ENCODE data around the gene LSG1. TPM values are rescaled to one million over a fixed set of nuclear protein-coding genes. Genes with fewer than 3 reads are reported as not detected.

LSG1 gene
- polyA plus RNA-seq, 1 donor from 2014 or later: 35.5 TPM

GRCh38 chr3:194690501-194691372 is 18.7 kb upstream of the LSG1 start:
- H3K4me3 ChIP-seq (ENCODE audit: low read length): no peak overlapping the region
- H3K9me2 ChIP-seq (ENCODE audit: insufficient read depth, low read length): no peaks in the 10 kb centered on the region
- H3K36me3 ChIP-seq (ENCODE audit: insufficient read depth, low read length): no peaks in the 10 kb centered on the region
- no peak overlapping the region for H3K27ac ChIP-seq (ENCODE audit: low read length)
- H2AFZ ChIP-seq (ENCODE audit: low read depth, low read length): no peak overlapping the region
- H3K9me3 ChIP-seq (ENCODE audit: low read length): no peaks in the 10 kb centered on the region
- H3K79me2 ChIP-seq (replicated peaks; ENCODE audit: insufficient read depth, low read length): no peaks in the 10 kb centered on the region
- H3F3A ChIP-seq (ENCODE audit: insufficient read depth, low read length, poor library complexity, severe bottlenecking): no peaks in the 10 kb centered on the region
- no peak for TF ChIP-seq REST (IDR thresholded peaks at IDR 0.05; ENCODE audit: borderline replicate concordance)
- TF ChIP-seq POLR2AphosphoS5 (IDR thresholded peaks at IDR 0.05): no peak
- TF ChIP-seq MXI1 (conservative IDR thresholded peaks at IDR 0.05; ENCODE audit: poor library complexity, severe bottlenecking): no peak
- TF ChIP-seq, protein P1, sequence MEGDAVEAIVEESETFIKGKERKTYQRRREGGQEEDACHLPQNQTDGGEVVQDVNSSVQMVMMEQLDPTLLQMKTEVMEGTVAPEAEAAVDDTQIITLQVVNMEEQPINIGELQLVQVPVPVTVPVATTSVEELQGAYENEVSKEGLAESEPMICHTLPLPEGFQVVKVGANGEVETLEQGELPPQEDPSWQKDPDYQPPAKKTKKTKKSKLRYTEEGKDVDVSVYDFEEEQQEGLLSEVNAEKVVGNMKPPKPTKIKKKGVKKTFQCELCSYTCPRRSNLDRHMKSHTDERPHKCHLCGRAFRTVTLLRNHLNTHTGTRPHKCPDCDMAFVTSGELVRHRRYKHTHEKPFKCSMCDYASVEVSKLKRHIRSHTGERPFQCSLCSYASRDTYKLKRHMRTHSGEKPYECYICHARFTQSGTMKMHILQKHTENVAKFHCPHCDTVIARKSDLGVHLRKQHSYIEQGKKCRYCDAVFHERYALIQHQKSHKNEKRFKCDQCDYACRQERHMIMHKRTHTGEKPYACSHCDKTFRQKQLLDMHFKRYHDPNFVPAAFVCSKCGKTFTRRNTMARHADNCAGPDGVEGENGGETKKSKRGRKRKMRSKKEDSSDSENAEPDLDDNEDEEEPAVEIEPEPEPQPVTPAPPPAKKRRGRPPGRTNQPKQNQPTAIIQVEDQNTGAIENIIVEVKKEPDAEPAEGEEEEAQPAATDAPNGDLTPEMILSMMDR (IDR thresholded peaks at IDR 0.05; ENCODE audit: poor library complexity, severe bottlenecking): no peak
- no peak for TF ChIP-seq RAD21 (conservative IDR thresholded peaks at IDR 0.05)
- TF ChIP-seq SMC3 (conservative IDR thresholded peaks at IDR 0.05; ENCODE audit: poor library complexity): no peak
- no peak for TF ChIP-seq EZH2 (IDR thresholded peaks at IDR 0.05; ENCODE audit: borderline replicate concordance, insufficient read depth, low read length, poor library complexity, severe bottlenecking)
- TF ChIP-seq EP300 (conservative IDR thresholded peaks at IDR 0.05; ENCODE audit: poor library complexity, severe bottlenecking): no peak
- no peak for TF ChIP-seq TAF1 (IDR thresholded peaks at IDR 0.05; ENCODE audit: low read depth)
- no peak overlapping the region for H3K4me2 ChIP-seq (ENCODE audit: low read length)
- H4K20me1 ChIP-seq (ENCODE audit: insufficient read depth): no peaks in the 10 kb centered on the region
- H3K9ac ChIP-seq (ENCODE audit: low read length): no peak overlapping the region
- peaks cover 37% of the 10 kb centered on the region for H3K27me3 ChIP-seq (ENCODE audit: insufficient read depth, low read depth, low read length)

DNA sequence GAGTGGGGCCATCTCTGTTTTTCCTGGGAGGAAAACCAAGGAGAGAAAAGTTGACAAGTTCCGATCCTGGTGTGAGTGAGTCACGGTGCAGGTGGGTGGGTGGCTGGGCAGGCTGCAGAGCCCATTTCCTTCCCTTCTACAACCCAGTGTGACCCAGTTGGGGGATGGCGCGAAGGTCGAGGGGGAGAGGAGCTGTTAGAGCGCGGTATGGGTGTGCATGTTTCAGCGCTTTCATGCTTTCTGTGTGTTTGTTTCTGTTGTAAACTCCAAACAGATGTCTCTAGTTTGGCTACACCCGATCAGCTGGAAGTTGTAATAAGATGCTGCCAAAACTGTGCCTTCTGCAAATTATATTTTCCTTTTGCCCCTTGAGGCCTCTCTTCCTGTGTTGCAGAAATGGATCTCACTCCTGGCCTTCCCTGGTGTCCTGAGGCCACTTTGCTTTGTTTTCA is 17.5 kb upstream of the LSG1 start:
- Histone ChIP-seq H3K4me2 (ENCODE audit: low read length) (no peak overlapping the region), H3K9ac (ENCODE audit: low read length) (no peak overlapping the region), H3K79me2 (replicated peaks; ENCODE audit: insufficient read depth, low read length) (no peaks in the 10 kb centered on the region), H3F3A (ENCODE audit: insufficient read depth, low read length, poor library complexity, severe bottlenecking) (no peaks in the 10 kb centered on the region), H3K36me3 (ENCODE audit: insufficient read depth, low read length) (no peaks in the 10 kb centered on the region), H3K27ac (ENCODE audit: low read length) (no peak overlapping the region), H4K20me1 (ENCODE audit: insufficient read depth) (no peaks in the 10 kb centered on the region), H3K27me3 (ENCODE audit: insufficient read depth, low read depth, low read length) (peaks cover 50% of the 10 kb centered on the region), H3K9me3 (ENCODE audit: low read length) (no peaks in the 10 kb centered on the region), H2AFZ (ENCODE audit: low read depth, low read length) (no peak overlapping the region), H3K9me2 (ENCODE audit: insufficient read depth, low read length) (no peaks in the 10 kb centered on the region), H3K4me3 (ENCODE audit: low read length) (no peak overlapping the region)
- no peak for TF ChIP-seq MXI1 (conservative IDR thresholded peaks at IDR 0.05; ENCODE audit: poor library complexity, severe bottlenecking)
- TF ChIP-seq REST (IDR thresholded peaks at IDR 0.05; ENCODE audit: borderline replicate concordance): no peak
- TF ChIP-seq, protein P1 (IDR thresholded peaks at IDR 0.05; ENCODE audit: poor library complexity, severe bottlenecking): no peak
- no peak for TF ChIP-seq POLR2AphosphoS5 (IDR thresholded peaks at IDR 0.05)
- TF ChIP-seq EZH2 (IDR thresholded peaks at IDR 0.05; ENCODE audit: borderline replicate concordance, insufficient read depth, low read length, poor library complexity, severe bottlenecking): no peak
- no peak for TF ChIP-seq EP300 (conservative IDR thresholded peaks at IDR 0.05; ENCODE audit: poor library complexity, severe bottlenecking)
- TF ChIP-seq TAF1 (IDR thresholded peaks at IDR 0.05; ENCODE audit: low read depth): no peak
- TF ChIP-seq RAD21 (conservative IDR thresholded peaks at IDR 0.05): no peak
- TF ChIP-seq SMC3 (conservative IDR thresholded peaks at IDR 0.05; ENCODE audit: poor library complexity): no peak
